Activated CD4-positive, alpha-beta T cell treated with anti-CD3 and anti-CD28 coated beads for 24 hours (primary cell): ENCODE data around the gene NOD1.

Experiments
- DNase-seq, 2 donors: peaks; one replicate each; pipeline ENCODE4 v3.0.0-alpha.2; 2020; ENCODE audit warnings: low read depth in 2 of 2

The NOD1 gene

GRCh38 chr7:30469303-30469702, 9.3 kb downstream of the NOD1 start:
- no peak for DNase-seq

- DNase-seq = no peak
Observed at GRCh38 chr7:30468791-30469190, 9.8 kb downstream of the NOD1 start.

GRCh38 chr7:30468041-30468440, 10.5 kb downstream of the NOD1 start:
- no peak for DNase-seq

GRCh38 chr7:30467271-30467670, 11.3 kb downstream of the NOD1 start:
- no peak for DNase-seq

GRCh38 chr7:30466266-30466665, 12.3 kb downstream of the NOD1 start:
- DNase-seq = no peak

GRCh38 chr7:30465811-30466180, 12.8 kb downstream of the NOD1 start:
- DNase-seq = no peak

GRCh38 chr7:30465046-30465810, 13.4 kb downstream of the NOD1 start:
- no peak for DNase-seq

- no peak for DNase-seq
Observed at GRCh38 chr7:30464231-30464671, 14.3 kb downstream of the NOD1 start.

- no peak for DNase-seq
Observed at GRCh38 chr7:30463405-30464145, 15.0 kb downstream of the NOD1 start.

GRCh38 chr7:30462179-30462578, 16.4 kb downstream of the NOD1 start:
- no peak for DNase-seq

- DNase-seq = no peak
Observed at GRCh38 chr7:30460246-30460633, 18.3 kb downstream of the NOD1 start.

GRCh38 chr7:30459591-30460245, 18.9 kb downstream of the NOD1 start:
- DNase-seq = no peak

GRCh38 chr7:30458311-30458710, 20.3 kb downstream of the NOD1 start:
- no peak for DNase-seq

- DNase-seq = no peak
Observed at GRCh38 chr7:30453921-30454320, 24.7 kb downstream of the NOD1 start.

GRCh38 chr7:30453016-30453415, 25.6 kb downstream of the NOD1 start:
- DNase-seq = no peak

GRCh38 chr7:30452280-30452930, 26.2 kb downstream of the NOD1 start:
- no peak for DNase-seq

GRCh38 chr7:30451539-30452279, 26.9 kb downstream of the NOD1 start:
- DNase-seq = no peak

GRCh38 chr7:30450983-30451497, 27.5 kb downstream of the NOD1 start:
- no peak for DNase-seq

- no peak for DNase-seq
Observed at GRCh38 chr7:30450240-30450982, 28.2 kb downstream of the NOD1 start.

- DNase-seq = no peak
Observed at GRCh38 chr7:30448461-30449189, 30.0 kb downstream of the NOD1 start.
